Psoas muscle (tissue), 8 donors: ENCODE data around the gene ROBO2. TPM values are rescaled to one million over a fixed set of nuclear protein-coding genes. Genes with fewer than 3 reads are reported as not detected.

Experiments
- ATAC-seq, 4 donors: fragments of 200-7000 bp; cut with Tn5 transposase; one replicate each; pipeline ENCODE4 v1.9.1; 2020; ENCODE audit warnings: moderate library complexity in 3 of 4, mild to moderate bottlenecking in 2 of 4
- DNase-seq, 2 donors: peaks; one replicate each; pipeline ENCODE4 v3.0.0-alpha.2; 2020
- H3K27ac ChIP-seq: fragments of 200-600 bp; one replicate; pipeline ENCODE4 v1.8.0; 2022
- H3K27me3 ChIP-seq, 3 donors: fragments of 200-600 bp in 1 of 3; one replicate each; pipeline versions ENCODE4 v1.6.1 to v1.8.0; 2013 to 2022; ENCODE audit warnings: low read length in 2 of 3, mild to moderate bottlenecking in 2 of 3, moderate library complexity in 1 of 3; ENCODE audit not compliant: insufficient read depth in 3 of 3
- H3K36me3 ChIP-seq, 2 donors: fragments of 200-600 bp in 1 of 2; one replicate each; pipeline versions ENCODE4 v1.6.1 to v1.8.0; 2013 to 2022; ENCODE audit warnings: low read depth in 1 of 2, mild to moderate bottlenecking in 1 of 2, moderate library complexity in 1 of 2; ENCODE audit not compliant: insufficient read depth in 1 of 2
- H3K4me1 ChIP-seq: fragments of 200-600 bp; one replicate; pipeline ENCODE4 v1.8.0; 2022
- H3K4me3 ChIP-seq: fragments of 200-600 bp; one replicate; pipeline ENCODE4 v1.8.0; 2022; ENCODE audit warnings: mild to moderate bottlenecking
- H3K9me3 ChIP-seq: fragments of 200-600 bp; one replicate; pipeline ENCODE4 v1.8.0; 2022
- CTCF ChIP-seq: fragments of 200-600 bp; IDR thresholded peaks from one replicate; pipeline ENCODE4 v1.8.0; 2022; ENCODE audit warnings: antibody characterized with exemption
- WGBS, 3 donors: extraction: QIAGEN DNeasy Blood & Tissue Kit; methylation state at CpG; one replicate each; pipeline versions ENCODE4 v1.1.6 to v1.1.7; 2013; 5-methylcytosine and 5-hydroxymethylcytosine counted together
- intact Hi-C, 2 donors: fragments of 100-400 bp; cut with DNase I; formaldehyde crosslinking; loops; one replicate each; pipeline versions ENCODE4 v1.11.0 to v1.14.2; 2022
- polyA plus RNA-seq, 3 donors: library from polyadenylated mRNA; stranded (reverse); fragments of 200-250 nt; gene quantifications; one replicate each; pipeline ENCODE4 v1.2.3, GENCODE V29; 2013
- total RNA-seq, 4 donors: library from RNA; stranded (reverse); fragmentation: NEBNext Ultra II Directional in 2 of 4; extraction: Animal tissue kit (Norgen Biotek cat#: 25700) in 2 of 4; gene quantifications; one replicate each; pipeline versions ENCODE4 v1.2.1 to v1.2.4, GENCODE V29; 2021 to 2023
- donor health status: healthy with polysubstance abuse.
- donor health status: DM: no; HTN: no; CAD: no; lungs with moderate emphysema.
- donor health status: Bipolar disorder and iron deficiency.
- donor health status: healthy.
- donor health status: DM: yes; HTN: yes; CAD: no.
- donor health status: DM: no; HTN: no; CAD: no.
- donor health status: DM: no; HTN: no; CAD: no.
- donor health status: DM: yes; HTN: yes; CAD: no.

The ROBO2 gene
- total and polyA plus RNA-seq, 7 donors, result 0.03 to 0.39 (median 0.09) TPM; not detected in 1

GRCh38 chr3:77084511-77084910 is 44.6 kb downstream of the ROBO2 start:
- Histone ChIP-seq H3K9me3 (no peaks in the 10 kb centered on the region), H3K27me3 (no peaks in the 10 kb centered on the region), H3K36me3 (no peaks in the 10 kb centered on the region), H3K27ac (no peak overlapping the region), H3K4me1 (no peaks in the 10 kb centered on the region), H3K4me3 (no peak overlapping the region)
- TF ChIP-seq CTCF, result no peak
- intact Hi-C loops, result no loop called here
- DNase-seq, result no peak
- 18 to 31% (median 26%) methylated on average over 2 of the region's 2 CpGs for whole genome bisulfite sequencing, 3 donors
- ATAC-seq, result no peak

DNA sequence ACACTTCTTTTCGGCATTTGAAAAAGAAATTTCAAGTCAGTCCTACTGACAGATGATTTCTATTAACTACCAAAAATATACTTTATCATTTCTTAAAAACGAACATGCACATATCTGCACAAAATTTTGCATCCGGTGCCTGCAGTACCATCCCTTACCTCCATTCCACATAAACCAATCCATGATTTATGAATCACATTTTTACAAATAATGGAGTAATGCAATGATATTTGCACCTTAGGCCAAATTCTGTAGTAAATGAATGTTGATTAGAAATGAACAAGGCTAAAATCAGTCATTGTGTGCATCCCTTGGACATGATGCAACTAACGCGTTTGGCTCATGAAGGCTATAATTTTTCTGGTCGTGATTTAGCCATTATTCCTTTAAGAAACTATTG is 46.5 kb downstream of the ROBO2 start:
- H3K36me3 ChIP-seq, result no peaks in the 10 kb centered on the region
- no peak overlapping the region for H3K4me3 ChIP-seq
- WGBS, 3 donors, result 90 to 94% (median 91%) methylated on average over 6 of the region's 6 CpGs
- TF ChIP-seq CTCF, result no peak
- no peaks in the 10 kb centered on the region for H3K9me3 ChIP-seq
- H3K27ac ChIP-seq, result no peak overlapping the region
- ATAC-seq, result no peak
- no peak for DNase-seq
- H3K27me3 ChIP-seq, result no peaks in the 10 kb centered on the region
- no peaks in the 10 kb centered on the region for H3K4me1 ChIP-seq
- intact Hi-C loops, result no loop called here

DNA sequence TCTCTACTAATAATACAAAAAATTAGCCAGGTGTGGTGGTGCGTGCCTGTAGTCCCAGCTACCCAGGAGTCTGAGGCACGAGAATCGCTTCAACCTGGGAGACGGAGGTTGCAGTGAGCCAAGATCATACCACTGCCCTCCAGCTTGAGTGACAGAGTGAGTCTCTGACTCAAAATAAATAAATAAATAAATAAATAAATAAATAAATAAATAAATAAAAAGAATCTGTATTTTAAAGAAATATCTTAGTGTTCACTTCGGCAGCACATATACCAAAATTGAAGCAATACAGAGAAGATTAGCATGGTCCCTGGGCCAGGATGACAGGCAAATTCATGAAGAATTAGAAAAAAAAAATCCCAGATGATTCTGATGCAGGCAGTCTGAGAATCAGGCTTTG is 51.9 kb downstream of the ROBO2 start:
- H3K27me3 ChIP-seq, result no peaks in the 10 kb centered on the region
- H3K36me3 ChIP-seq, result no peaks in the 10 kb centered on the region
- DNase-seq (no peak), ATAC-seq (no peak)
- intact Hi-C loops, result no loop called here
- WGBS, 3 donors, result 94 to 98% (median 97%) methylated on average over 5 of the region's 5 CpGs
- no peak overlapping the region for H3K27ac ChIP-seq
- H3K4me3 ChIP-seq, result no peak overlapping the region
- H3K9me3 ChIP-seq, result no peaks in the 10 kb centered on the region
- no peak for TF ChIP-seq CTCF
- H3K4me1 ChIP-seq, result no peaks in the 10 kb centered on the region

GRCh38 chr3:77093101-77093500 is 53.2 kb downstream of the ROBO2 start:
- no peak for ATAC-seq
- intact Hi-C loops, result no loop called here
- Histone ChIP-seq H3K9me3 (no peaks in the 10 kb centered on the region), H3K27me3 (no peaks in the 10 kb centered on the region), H3K27ac (no peak overlapping the region), H3K4me3 (no peak overlapping the region), H3K4me1 (no peaks in the 10 kb centered on the region), H3K36me3 (no peaks in the 10 kb centered on the region)
- WGBS, 3 donors, result 56 to 64% (median 60%) methylated on average over 2 of the region's 2 CpGs
- no peak for DNase-seq
- TF ChIP-seq CTCF, result no peak

DNA sequence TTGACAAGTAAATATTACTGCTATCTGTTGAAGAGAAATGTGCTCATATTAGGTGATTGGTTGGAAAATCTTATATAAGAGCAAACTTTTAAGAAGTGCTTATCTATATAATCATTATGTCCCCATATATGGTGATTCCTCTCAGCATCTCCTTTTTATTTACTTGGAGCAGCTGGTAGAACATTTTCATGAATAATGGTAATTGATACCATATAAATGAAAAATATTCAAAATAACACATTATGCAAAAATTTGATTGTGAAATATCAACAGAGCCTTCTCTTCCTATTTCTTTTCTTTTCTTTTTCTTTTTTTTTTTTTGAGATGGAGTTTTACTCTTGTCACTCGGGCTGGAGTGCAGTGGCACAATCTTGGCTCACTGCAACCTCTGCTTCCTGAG is 56.2 kb downstream of the ROBO2 start:
- ATAC-seq (no peak), DNase-seq (no peak)
- no peak overlapping the region for H3K4me3 ChIP-seq
- no peaks in the 10 kb centered on the region for H3K9me3 ChIP-seq
- no peaks in the 10 kb centered on the region for H3K36me3 ChIP-seq
- intact Hi-C loops, result no loop called here
- no peak for TF ChIP-seq CTCF
- no peaks in the 10 kb centered on the region for H3K27me3 ChIP-seq
- H3K27ac ChIP-seq, result no peak overlapping the region
- H3K4me1 ChIP-seq, result no peaks in the 10 kb centered on the region
- 73 to 88% (median 76%) methylated on average over 1 of the region's 1 CpG for WGBS, 3 donors
